ENCODE results near the gene RNU1-3.
"Not testable (repeated sequence)": the region's sequence is repeated elsewhere in the genome, so short reads cannot be mapped to it uniquely, and the experiment has no call there.

RNU1-3 gene

GRCh38 chr1:16694308-16694702 is 27.6 kb upstream of the RNU1-3 start:
- DNase-seq (ENCODE audit: low read depth in 2 of 2) = not testable (repeated sequence)

DNA sequence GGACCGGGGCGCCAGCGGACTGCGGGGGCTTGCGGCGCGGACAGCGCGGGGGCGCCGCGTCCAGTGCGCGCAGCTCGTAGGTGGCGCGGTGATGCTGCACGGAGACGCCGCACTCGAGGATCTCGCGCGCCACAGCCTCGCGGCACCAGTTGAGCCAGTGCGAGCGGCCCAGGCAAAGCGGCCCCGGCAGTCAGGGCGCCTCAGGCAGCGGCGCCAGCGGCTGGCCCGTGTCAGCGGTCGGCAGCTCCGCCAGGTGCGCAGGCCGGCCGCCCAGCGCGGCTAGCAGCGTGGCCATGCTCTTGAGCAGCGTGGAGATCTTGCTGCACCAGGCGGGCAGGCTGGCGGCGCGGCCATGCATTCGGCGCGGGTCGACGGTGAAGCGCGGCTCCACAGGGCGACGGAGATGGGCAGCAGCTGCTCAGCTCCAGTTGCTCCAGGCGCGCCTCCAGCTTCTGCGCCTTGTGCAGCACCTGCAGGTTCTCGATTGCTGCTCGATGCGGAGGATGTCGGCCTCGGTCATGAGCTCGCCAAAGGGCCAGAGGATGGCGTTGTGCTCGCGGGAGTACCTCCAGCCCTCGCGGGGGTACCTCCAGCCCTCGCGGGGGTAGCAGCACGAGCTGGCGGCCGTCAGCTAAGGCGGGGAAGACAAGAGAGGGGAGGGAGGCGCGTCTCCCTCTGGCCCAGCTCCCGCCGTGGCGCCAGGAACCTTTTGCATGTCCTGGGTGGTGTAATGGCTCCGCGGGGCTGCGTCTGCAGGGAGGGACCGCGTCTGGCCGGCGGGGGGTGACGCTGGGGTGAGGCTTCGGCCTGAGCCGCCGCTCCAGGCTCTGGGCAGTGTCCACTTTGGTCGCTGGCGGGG is 26.9 kb upstream of the RNU1-3 start:
- not testable (repeated sequence) for DNase-seq (ENCODE audit: low read depth in 2 of 2)

- not testable (repeated sequence) for DNase-seq (ENCODE audit: low read depth in 2 of 2)
These were observed 26.1 kb upstream of the RNU1-3 start for GRCh38 chr1:16692717-16693448.

- not testable (repeated sequence) for DNase-seq (ENCODE audit: low read depth in 2 of 2)
These were observed 25.5 kb upstream of the RNU1-3 start for GRCh38 chr1:16692283-16692682.

- DNase-seq (ENCODE audit: low read depth in 2 of 2) = not testable (repeated sequence)
These were observed 24.4 kb upstream of the RNU1-3 start for GRCh38 chr1:16690971-16691682.

- DNase-seq (ENCODE audit: low read depth in 2 of 2) = not testable (repeated sequence)
These were observed 20.5 kb upstream of the RNU1-3 start for GRCh38 chr1:16687132-16687800.

DNA sequence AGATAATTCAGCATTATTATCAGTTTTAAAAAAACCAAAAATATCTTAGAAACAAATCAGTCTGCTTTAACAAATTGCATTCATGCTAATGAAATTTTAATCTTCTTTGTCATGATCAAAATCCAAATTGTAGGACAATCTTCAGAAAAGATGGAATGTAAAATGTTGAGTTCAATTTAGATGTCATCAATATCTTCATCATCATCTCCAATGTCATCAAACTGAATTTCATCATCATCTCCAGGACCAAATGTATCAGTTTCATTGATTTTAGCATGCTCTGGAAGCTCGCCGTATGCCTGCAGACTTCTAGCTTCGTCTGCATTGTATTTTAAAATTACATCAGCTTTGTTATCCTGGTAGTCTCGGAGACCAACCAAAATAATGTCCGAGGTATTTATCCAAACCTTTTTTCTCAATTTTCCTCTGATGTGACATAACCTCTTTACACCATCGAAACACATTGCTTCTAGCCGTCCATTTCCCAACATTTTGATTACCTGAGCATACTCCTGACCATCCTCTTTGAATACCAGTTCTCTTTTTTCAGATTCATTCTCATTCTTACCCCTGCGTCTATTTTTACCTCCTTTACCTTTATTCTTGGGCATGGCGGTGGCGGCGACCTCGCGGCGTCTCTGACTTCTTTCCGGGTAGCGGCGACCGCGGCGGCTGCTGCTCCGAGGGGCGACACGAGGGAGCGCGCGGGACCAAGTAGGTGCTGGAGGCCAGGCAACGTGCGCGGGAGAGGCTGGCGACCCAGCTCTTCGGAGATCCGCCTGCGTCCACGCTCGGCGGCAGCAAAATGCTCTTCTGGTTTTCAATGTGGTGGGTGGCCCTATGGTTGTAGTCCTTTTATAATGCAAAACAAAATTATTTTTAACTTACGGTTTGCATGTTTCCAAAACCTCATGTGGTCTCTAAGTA is 19.0 kb upstream of the RNU1-3 start:
- DNase-seq (ENCODE audit: low read depth in 2 of 2) = not testable (repeated sequence)

DNA sequence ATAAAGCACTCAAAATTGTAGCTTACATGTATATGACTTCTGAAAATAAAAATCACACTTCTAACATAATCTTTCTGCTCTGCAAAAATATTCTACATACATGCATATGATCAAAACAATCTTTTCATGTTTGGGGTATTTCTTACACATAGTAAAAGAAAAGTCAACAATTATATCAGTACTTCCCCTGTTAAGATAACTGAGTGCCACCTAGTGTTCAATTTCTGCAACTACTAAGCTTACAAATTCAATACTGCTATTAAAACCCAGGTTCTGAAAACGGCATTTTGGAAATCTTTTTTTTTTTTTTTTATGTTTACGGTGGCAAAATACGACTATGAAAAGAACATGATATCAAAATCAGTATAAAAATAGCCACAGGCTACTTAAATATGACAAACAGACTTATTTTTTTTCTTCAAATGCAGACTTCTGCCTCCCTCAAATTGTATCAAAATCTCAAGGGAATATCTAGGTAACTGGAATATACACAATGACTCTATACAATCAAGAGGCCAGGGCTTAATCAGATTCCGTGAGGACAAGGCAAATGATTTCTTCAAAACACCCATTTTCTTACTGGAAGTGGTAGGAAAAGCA is 18.1 kb upstream of the RNU1-3 start:
- DNase-seq (ENCODE audit: low read depth in 2 of 2) = not testable (repeated sequence)

DNA sequence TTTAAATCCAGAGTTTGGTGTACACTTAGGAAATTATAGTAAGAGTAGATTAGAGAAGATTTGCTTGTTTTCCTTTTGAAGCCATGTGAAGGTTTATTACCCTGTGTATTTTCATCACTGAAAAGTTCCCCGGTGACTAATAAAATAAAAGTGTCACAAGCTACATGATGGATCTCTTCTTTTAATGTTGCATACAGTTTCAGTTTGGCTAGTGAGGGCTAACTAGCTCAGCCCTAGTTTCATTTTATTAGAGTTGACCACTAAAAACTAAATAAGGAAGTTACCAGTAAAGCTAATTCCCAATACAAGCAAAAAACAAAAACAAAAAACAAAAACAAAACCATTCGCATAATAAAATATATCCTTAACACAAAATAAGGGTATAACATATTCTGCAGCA is 17.4 kb upstream of the RNU1-3 start:
- not testable (repeated sequence) for DNase-seq (ENCODE audit: low read depth in 2 of 2)

- not testable (repeated sequence) for DNase-seq (ENCODE audit: low read depth in 2 of 2)
These were observed 16.1 kb upstream of the RNU1-3 start for GRCh38 chr1:16682803-16683202.

GRCh38 chr1:16680366-16680765 is 13.6 kb upstream of the RNU1-3 start:
- DNase-seq (ENCODE audit: low read depth in 2 of 2) = not testable (repeated sequence)

GRCh38 chr1:16677552-16678431 is 11.0 kb upstream of the RNU1-3 start:
- DNase-seq (ENCODE audit: low read depth in 2 of 2) = peak in 1 of 2 donors; percentile 19

GRCh38 chr1:16676661-16677523 is 10.1 kb upstream of the RNU1-3 start:
- not testable (repeated sequence) for DNase-seq (ENCODE audit: low read depth in 2 of 2)

GRCh38 chr1:16675118-16675510 is 8.4 kb upstream of the RNU1-3 start:
- DNase-seq (ENCODE audit: low read depth in 2 of 2) = not testable (repeated sequence)

DNA sequence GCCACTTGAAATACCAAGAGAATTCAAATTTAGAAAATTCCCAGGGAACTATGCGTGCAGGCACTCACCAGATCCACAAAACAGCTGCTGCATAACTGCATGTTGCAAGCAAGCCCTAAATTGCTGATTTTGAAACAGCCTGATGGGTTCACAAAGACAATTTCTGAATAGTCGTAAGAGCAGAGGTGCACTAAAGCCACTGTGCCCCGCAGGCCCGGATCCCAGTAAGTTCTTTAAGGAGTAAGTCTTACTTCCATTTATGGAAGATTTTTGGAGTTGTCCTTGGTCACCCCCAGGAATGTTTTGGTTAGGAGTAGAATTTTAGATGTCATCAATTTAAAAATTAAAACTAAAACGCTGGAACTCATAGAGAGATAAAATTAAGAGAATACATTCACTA is 7.2 kb upstream of the RNU1-3 start:
- DNase-seq (ENCODE audit: low read depth in 2 of 2) = not testable (repeated sequence)

DNA sequence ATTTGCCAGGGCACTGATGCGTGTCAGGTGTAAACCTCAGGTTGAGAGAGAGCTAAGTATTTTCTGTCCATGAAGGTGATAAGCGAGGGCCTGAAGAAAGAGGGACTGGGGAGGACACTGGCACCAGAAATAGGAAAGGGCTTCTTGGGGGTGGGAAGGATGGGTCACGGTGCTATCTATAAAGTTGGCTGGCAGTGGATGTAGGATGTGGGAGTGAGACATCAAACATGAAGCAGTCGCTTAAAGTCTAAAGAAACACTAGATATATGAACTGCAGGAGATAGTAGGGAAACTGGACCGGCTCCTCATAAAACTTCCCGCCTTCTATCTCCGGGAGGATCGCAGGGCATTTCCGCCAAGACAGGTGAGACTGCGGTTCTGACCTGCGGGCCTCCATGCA is 912 bp downstream of the RNU1-3 start:
- not testable (repeated sequence) for DNase-seq (ENCODE audit: low read depth in 2 of 2)

- DNase-seq (ENCODE audit: low read depth in 2 of 2) = not testable (repeated sequence)
These were observed 8.5 kb downstream of the RNU1-3 start for GRCh38 chr1:16658234-16658633.
